ENCODE results near the gene ZNF800.

DNA sequence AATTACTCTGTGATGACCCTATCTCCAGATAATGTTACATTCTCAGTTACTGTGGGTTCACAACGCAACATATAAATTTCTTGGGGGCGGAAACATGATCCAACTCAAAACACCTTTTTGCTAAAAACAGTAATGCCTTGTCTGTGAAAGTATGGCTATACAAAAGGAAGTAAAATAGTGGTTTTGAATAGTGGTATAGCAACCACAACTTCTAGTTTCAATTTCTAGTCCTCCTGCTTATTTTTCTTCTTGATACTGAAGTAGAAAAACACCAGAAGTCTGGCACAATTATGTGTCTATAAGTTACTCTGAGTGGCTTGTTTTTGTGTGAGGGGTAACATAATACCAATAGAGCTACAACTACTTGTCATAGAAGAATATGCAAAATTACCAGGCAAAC is 21.5 kb upstream of the ZNF800 start:
- TF ChIP-seq CTCF (IDR thresholded peaks at IDR 0.05), result no peak
- no peak for TF ChIP-seq EZH2 (IDR thresholded peaks at IDR 0.05; ENCODE audit: borderline replicate concordance, insufficient read depth, low read depth, low read length, poor library complexity, severe bottlenecking)

All from B cell (primary cell).